ENCODE data around the gene BICD2.

DNA sequence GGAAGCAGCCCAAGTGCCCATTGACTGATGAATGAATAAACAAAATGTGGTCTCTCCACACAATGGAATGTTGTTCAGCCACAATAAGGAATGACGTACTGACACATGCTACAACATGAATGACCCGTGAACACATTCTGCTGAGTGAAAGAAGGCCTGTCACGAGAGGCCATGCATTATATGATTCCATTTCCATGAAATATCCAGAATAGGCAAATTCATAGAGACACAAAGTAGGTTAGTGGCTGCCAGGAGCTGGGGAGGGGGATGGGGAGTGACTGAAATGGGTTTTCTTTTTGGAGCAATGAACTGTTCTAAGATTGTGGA is 41.4 kb downstream of the BICD2 start:
- TF ChIP-seq, protein P1, sequence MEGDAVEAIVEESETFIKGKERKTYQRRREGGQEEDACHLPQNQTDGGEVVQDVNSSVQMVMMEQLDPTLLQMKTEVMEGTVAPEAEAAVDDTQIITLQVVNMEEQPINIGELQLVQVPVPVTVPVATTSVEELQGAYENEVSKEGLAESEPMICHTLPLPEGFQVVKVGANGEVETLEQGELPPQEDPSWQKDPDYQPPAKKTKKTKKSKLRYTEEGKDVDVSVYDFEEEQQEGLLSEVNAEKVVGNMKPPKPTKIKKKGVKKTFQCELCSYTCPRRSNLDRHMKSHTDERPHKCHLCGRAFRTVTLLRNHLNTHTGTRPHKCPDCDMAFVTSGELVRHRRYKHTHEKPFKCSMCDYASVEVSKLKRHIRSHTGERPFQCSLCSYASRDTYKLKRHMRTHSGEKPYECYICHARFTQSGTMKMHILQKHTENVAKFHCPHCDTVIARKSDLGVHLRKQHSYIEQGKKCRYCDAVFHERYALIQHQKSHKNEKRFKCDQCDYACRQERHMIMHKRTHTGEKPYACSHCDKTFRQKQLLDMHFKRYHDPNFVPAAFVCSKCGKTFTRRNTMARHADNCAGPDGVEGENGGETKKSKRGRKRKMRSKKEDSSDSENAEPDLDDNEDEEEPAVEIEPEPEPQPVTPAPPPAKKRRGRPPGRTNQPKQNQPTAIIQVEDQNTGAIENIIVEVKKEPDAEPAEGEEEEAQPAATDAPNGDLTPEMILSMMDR (IDR thresholded peaks at IDR 0.05 in 8 of 11, conservative IDR thresholded peaks at IDR 0.05 in 3 of 11): no peak
- no peak for TF ChIP-seq POLR2A (IDR thresholded peaks at IDR 0.05)
